Neural progenitor cell (in vitro differentiated cells): Measurements from ENCODE around the gene CBFB. TPM values are rescaled to one million over a fixed set of nuclear protein-coding genes. Genes with fewer than 3 reads are reported as not detected.

Source experiments
- DNase-seq: peaks from one replicate; pipeline ENCODE4 v3.0.0-alpha.2; 2016; ENCODE audit warnings: low spot score
- H2AFZ ChIP-seq: fragments of 200-600 bp; sonication (generic); replicated peaks from 2 replicates; pipeline ENCODE4 v1.6.1; 2016; ENCODE audit warnings: antibody characterized with exemption
- H3F3A ChIP-seq: fragments of 200-600 bp; sonication (generic); 2 replicates; pipeline ENCODE4 v1.6.1; 2016; ENCODE audit warnings: antibody characterized with exemption, low read depth
- H3K27ac ChIP-seq: fragments of 200-600 bp; sonication (generic); 2 replicates; pipeline ENCODE4 v1.5.1; 2016; ENCODE audit warnings: mild to moderate bottlenecking
- H3K27me3 ChIP-seq: fragments of 200-600 bp; sonication (generic); 2 replicates; pipeline ENCODE4 v1.6.1; 2016; ENCODE audit warnings: mild to moderate bottlenecking, moderate library complexity
- H3K36me3 ChIP-seq: fragments of 200-600 bp; sonication (generic); 2 replicates; pipeline ENCODE4 v1.5.1; 2016
- H3K4me1 ChIP-seq: fragments of 200-600 bp; sonication (generic); 2 replicates; pipeline ENCODE4 v1.6.1; 2016; ENCODE audit warnings: mixed run types
- H3K4me2 ChIP-seq: fragments of 200-600 bp; sonication (generic); 2 replicates; pipeline ENCODE4 v1.6.1; 2016
- H3K4me3 ChIP-seq: fragments of 200-600 bp; sonication (generic); 2 replicates; pipeline ENCODE4 v1.5.1; 2016
- H3K79me2 ChIP-seq: fragments of 200-600 bp; sonication (generic); 2 replicates; pipeline ENCODE4 v1.6.1; 2016; ENCODE audit warnings: low read depth
- H3K9ac ChIP-seq: fragments of 200-600 bp; sonication (generic); 2 replicates; pipeline ENCODE4 v1.6.1; 2016
- H3K9me3 ChIP-seq: fragments of 200-600 bp; sonication (generic); 2 replicates; pipeline ENCODE4 v1.5.1; 2016; ENCODE audit warnings: low read depth
- H4K20me1 ChIP-seq: fragments of 200-600 bp; sonication (generic); 2 replicates; pipeline ENCODE4 v1.6.1; 2016; ENCODE audit warnings: low read depth
- H3K27ac Mint-ChIP-seq: 3 replicates; pipeline ENCODE4 v1.8.0; 2021; ENCODE audit warnings: mixed read lengths
- H3K27me3 Mint-ChIP-seq: 2 replicates; pipeline ENCODE4 v1.8.0; 2022; ENCODE audit warnings: low read depth, mild to moderate bottlenecking, inconsistent platforms, moderate library complexity, mixed read lengths; ENCODE audit not compliant: insufficient read depth
- H3K36me3 Mint-ChIP-seq: 3 replicates; pipeline ENCODE4 v1.8.0; 2021; ENCODE audit warnings: mixed read lengths
- H3K4me1 Mint-ChIP-seq: 3 replicates; pipeline ENCODE4 v1.8.0; 2021; ENCODE audit warnings: mixed read lengths
- H3K4me3 Mint-ChIP-seq: 3 replicates; pipeline ENCODE4 v1.8.0; 2021; ENCODE audit warnings: mild to moderate bottlenecking, moderate library complexity, mixed read lengths
- H3K9me3 Mint-ChIP-seq: 3 replicates; pipeline ENCODE4 v1.8.0; 2020; ENCODE audit warnings: mixed read lengths
- EZH2 ChIP-seq: fragments of 200-600 bp; sonication (generic); IDR thresholded peaks from 2 replicates; pipeline ENCODE4 v1.6.1; 2017; ENCODE audit warnings: antibody characterized with exemption, mild to moderate bottlenecking, moderate library complexity
- EZH2phosphoT487 ChIP-seq: fragments of 200-600 bp; sonication (generic); IDR thresholded peaks from 2 replicates; pipeline ENCODE4 v1.6.1; 2017; ENCODE audit warnings: antibody characterized with exemption
- total RNA-seq: library from RNA; depleted of rRNA; stranded (reverse); fragments of >200 nt; gene quantifications from 2 replicates; pipeline ENCODE4 v1.2.3, GENCODE V29; 2015; ENCODE audit warnings: low replicate concordance
- TF ChIP-seq, protein P1 (sequence below): fragments of 200-600 bp; sonication (generic); IDR thresholded peaks from 2 replicates; pipeline ENCODE4 v1.5.1; 2017; ENCODE audit warnings: antibody characterized with exemption, mild to moderate bottlenecking

CBFB gene
- total RNA-seq, 1 donor from 2014 or later: 95.5 TPM

GRCh38 chr16:67021321-67021720 lies 7.6 kb upstream of the CBFB start:
- no peaks in the 10 kb centered on the region for H3K9me3 ChIP-seq

DNA sequence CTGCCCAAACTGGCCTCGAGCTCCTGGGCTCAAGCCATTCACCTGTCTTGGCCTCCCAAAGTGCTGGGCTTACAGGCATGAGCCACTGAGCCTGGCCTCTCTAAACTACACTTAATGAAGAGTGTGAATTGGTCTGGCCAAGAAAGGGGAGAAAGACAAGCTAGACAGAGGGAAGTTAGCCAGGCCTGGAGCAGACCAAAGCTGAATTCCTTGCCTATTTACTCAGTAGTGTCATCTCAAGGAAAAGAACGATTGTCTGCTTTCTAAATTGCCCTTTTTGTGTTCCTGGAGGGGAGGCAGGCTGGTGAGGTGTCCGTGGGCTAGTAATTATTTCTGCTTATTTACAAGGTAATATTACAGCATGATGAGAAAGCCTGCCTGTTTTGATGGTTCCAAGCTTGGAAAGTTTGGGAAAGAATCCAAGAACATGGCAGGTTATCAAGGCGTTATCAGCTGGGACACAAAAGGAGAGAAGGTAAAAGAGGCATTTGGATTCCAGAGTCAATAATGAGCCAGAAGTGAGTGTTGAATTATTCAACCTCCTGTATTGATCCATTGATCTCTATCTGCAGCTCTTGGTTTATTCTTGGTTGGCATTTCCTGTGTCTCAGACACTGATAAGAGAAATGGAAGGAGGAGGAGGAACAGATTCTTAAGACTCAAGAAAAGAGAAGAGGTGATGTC lies 6.3 kb upstream of the CBFB start:
- H3K27me3 Mint-ChIP-seq: peaks cover 9% of the 10 kb centered on the region
- H2AFZ ChIP-seq: no peak overlapping the region
- TF ChIP-seq, protein P1, sequence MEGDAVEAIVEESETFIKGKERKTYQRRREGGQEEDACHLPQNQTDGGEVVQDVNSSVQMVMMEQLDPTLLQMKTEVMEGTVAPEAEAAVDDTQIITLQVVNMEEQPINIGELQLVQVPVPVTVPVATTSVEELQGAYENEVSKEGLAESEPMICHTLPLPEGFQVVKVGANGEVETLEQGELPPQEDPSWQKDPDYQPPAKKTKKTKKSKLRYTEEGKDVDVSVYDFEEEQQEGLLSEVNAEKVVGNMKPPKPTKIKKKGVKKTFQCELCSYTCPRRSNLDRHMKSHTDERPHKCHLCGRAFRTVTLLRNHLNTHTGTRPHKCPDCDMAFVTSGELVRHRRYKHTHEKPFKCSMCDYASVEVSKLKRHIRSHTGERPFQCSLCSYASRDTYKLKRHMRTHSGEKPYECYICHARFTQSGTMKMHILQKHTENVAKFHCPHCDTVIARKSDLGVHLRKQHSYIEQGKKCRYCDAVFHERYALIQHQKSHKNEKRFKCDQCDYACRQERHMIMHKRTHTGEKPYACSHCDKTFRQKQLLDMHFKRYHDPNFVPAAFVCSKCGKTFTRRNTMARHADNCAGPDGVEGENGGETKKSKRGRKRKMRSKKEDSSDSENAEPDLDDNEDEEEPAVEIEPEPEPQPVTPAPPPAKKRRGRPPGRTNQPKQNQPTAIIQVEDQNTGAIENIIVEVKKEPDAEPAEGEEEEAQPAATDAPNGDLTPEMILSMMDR: no peak
- no peak for TF ChIP-seq EZH2
- no peak for TF ChIP-seq EZH2phosphoT487
- H3K36me3 Mint-ChIP-seq: no peaks in the 10 kb centered on the region
- no peaks in the 10 kb centered on the region for H3K4me1 ChIP-seq
- H3K4me1 Mint-ChIP-seq: no peaks in the 10 kb centered on the region
- no peak overlapping the region for H3K4me2 ChIP-seq
- no peak for DNase-seq
- no peaks in the 10 kb centered on the region for H3K27me3 ChIP-seq
- H3F3A ChIP-seq: no peaks in the 10 kb centered on the region
- H3K36me3 ChIP-seq: no peaks in the 10 kb centered on the region
- H3K27ac Mint-ChIP-seq: no peak overlapping the region
- H3K9me3 ChIP-seq: no peaks in the 10 kb centered on the region
- H3K27ac ChIP-seq: no peak overlapping the region
- no peaks in the 10 kb centered on the region for H3K79me2 ChIP-seq
- no peak overlapping the region for H3K9ac ChIP-seq
- no peaks in the 10 kb centered on the region for H4K20me1 ChIP-seq
- no peak overlapping the region for H3K4me3 ChIP-seq
- no peaks in the 10 kb centered on the region for H3K9me3 Mint-ChIP-seq
- no peak overlapping the region for H3K4me3 Mint-ChIP-seq

More at GRCh38 chr16:67021321-67021720, 7.6 kb upstream of the CBFB start:
- H3K36me3 Mint-ChIP-seq: no peaks in the 10 kb centered on the region
- Histone ChIP-seq H3K79me2 (no peaks in the 10 kb centered on the region), H3K27ac (no peak overlapping the region), H3K36me3 (no peaks in the 10 kb centered on the region), H3K4me1 (no peaks in the 10 kb centered on the region), H3K4me2 (no peak overlapping the region), H3K9ac (no peak overlapping the region), H3F3A (no peaks in the 10 kb centered on the region), H3K4me3 (no peak overlapping the region), H3K27me3 (peaks cover 7% of the 10 kb centered on the region), H2AFZ (no peak overlapping the region), H4K20me1 (no peaks in the 10 kb centered on the region)
- H3K27me3 Mint-ChIP-seq: peaks cover 13% of the 10 kb centered on the region
- TF ChIP-seq EZH2phosphoT487 (no peak), EZH2 (no peak)
- TF ChIP-seq, protein P1: no peak
- H3K27ac Mint-ChIP-seq: no peak overlapping the region
- no peaks in the 10 kb centered on the region for H3K9me3 Mint-ChIP-seq
- H3K4me1 Mint-ChIP-seq: no peaks in the 10 kb centered on the region
- no peak for DNase-seq
- H3K4me3 Mint-ChIP-seq: no peak overlapping the region

DNA sequence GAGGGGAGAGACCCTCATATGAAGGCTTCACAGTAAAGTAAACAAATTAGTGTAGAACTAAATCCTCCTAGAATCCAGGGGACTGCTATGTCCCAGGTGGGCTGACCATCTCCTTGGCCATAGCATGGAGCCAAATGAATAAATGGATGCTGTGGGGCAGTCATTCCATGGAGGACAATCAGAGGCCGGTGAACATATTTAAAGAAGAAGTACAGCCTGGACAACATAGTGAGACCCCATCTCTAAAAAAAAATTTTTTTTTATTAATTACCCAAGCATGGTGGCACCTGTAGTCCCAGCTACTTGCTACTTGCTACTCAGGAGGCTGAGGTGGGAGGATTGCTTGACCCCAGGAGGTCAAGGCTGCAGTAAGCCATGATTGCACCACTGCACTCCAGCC lies 5.3 kb upstream of the CBFB start:
- Mint-ChIP-seq H3K27ac (no peak overlapping the region), H3K4me3 (no peak overlapping the region), H3K4me1 (peaks cover 5% of the 10 kb centered on the region), H3K36me3 (no peaks in the 10 kb centered on the region), H3K9me3 (no peaks in the 10 kb centered on the region), H3K27me3 (peaks cover 7% of the 10 kb centered on the region)
- no peak for DNase-seq
- Histone ChIP-seq H3K27ac (no peak overlapping the region), H3K9ac (no peak overlapping the region), H3K4me2 (no peak overlapping the region), H3K79me2 (no peaks in the 10 kb centered on the region), H3K36me3 (no peaks in the 10 kb centered on the region), H2AFZ (no peak overlapping the region), H3F3A (no peaks in the 10 kb centered on the region), H3K4me1 (no peaks in the 10 kb centered on the region), H4K20me1 (no peaks in the 10 kb centered on the region), H3K27me3 (no peaks in the 10 kb centered on the region), H3K9me3 (no peaks in the 10 kb centered on the region), H3K4me3 (no peak overlapping the region)
- TF ChIP-seq, protein P1: no peak
- no peak for TF ChIP-seq EZH2phosphoT487
- no peak for TF ChIP-seq EZH2
